ENCODE data around the gene TIMP3. TPM values are rescaled to one million over a fixed set of nuclear protein-coding genes. Genes with fewer than 3 reads are reported as not detected.

Gene TIMP3
- total RNA-seq, 1 donor from 2014 or later: 171 TPM

DNA sequence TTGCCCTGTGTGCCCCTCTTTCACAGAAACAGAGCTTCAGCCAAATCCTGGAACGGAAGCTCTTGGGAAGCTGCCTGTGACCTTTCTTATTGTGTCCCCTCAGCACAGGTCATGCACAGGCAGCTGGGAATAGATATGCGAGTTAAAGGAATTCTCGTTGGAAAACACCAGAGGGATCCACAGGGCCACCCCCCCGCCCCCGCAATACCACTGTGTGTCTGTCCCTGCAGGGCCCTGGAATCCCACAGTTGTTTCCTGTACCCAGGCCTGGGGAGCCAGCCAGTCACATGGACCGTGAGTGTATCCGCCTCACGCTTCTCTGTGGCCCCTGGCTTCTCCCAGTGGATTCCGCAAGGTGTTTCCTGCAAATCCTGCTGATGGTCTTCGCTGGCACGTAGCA lies 29.0 kb downstream of the TIMP3 start:
- DNase-seq: no peak

DNA sequence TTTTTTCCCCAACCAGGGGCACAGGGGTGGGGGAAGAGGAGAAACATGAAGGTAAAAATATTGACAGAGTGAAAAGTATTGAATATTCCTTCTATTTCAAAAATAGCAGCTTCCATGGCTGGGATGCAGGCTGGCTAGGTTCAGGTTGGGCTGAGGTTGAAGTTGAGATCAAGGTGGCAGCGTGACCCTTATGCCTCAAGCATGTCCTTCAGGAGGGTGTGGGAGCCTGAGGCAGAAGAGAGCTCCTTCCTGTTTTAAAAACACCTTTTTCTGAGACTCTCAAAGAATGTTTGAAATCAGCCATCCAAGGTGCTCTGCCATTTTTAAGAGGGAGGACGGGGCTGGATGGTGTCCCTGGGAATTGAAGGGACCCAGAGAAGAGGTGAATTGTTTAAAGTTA lies 29.5 kb downstream of the TIMP3 start:
- DNase-seq: no peak

- no peak for DNase-seq
Measured at GRCh38 chr22:32831584-32831983, 30.1 kb downstream of the TIMP3 start.

- peak; percentile 62 for DNase-seq
Measured at GRCh38 chr22:32832174-32832573, 30.7 kb downstream of the TIMP3 start.

DNA sequence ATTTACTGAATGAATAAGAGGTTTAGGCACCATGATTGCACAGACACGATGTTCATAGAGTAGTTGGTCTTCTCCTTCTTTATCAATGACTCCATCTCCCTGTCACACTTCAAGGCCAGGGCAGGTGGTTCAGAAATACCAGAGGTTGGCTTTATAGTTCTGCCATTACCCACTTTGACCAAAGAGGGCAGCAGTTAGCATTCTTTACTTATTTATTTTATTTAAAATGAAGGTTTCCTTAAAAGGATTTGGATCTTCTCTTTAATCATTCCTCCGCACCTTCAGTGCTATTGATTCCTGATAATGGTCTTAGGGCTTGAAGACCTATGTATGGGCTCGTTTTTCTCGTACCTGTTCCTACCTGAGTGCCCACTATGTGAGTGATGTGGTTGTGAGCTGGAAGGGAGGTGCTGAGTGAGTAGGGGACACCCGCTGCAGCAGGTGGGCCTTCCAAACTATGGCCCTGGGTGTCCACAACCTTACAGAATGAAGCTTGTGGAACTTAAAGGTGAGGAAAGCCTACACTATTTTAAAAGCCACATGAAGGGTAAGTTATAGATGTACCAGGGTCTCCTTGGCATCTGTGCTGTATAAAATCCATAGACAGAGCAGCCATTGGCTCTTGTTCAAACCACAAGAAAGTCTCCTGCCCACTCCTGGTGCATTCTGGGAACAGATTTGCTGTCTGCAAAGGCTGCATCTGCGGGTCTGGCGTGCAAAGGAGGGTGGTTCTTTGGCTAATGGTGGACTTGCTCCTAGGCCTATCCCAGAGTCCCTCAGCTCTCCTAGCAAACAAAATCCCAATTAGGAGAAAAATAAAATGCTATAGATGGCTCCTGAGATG lies 35.0 kb downstream of the TIMP3 start:
- no peak for DNase-seq

GRCh38 chr22:32837142-32837541 lies 35.6 kb downstream of the TIMP3 start:
- DNase-seq: no peak

GRCh38 chr22:32837803-32838202 lies 36.3 kb downstream of the TIMP3 start:
- no peak for DNase-seq

GRCh38 chr22:32839831-32840584 lies 38.5 kb downstream of the TIMP3 start:
- peak; percentile 85 for DNase-seq

DNA sequence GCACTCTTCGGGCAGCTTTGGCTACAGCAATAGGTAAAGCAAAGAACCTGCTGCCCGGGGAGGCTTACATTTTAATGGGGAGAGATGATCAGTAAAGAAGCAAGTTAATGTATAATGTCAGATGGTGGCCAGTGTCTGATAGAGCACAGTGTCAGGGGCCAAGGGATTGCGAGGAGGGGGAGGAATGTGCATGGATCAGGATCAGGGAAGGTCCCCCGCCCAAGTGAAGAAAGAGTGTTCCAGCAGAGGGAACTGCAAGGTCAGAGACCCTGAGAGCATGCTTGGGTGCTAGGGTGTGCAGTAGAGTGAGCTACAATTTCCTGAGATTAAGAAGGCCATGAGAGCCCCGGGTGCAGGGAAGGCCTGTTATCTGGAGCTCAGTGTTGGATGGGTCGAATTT lies 39.7 kb downstream of the TIMP3 start:
- DNase-seq: no peak

- DNase-seq: no peak
Measured at GRCh38 chr22:32842486-32842885, 41.0 kb downstream of the TIMP3 start.

GRCh38 chr22:32843300-32843699 lies 41.8 kb downstream of the TIMP3 start:
- DNase-seq: no peak

GRCh38 chr22:32844251-32844650 lies 42.7 kb downstream of the TIMP3 start:
- DNase-seq: no peak

- DNase-seq: peak; percentile 82
Measured at GRCh38 chr22:32846780-32847491, 45.4 kb downstream of the TIMP3 start.

GRCh38 chr22:32848226-32848625 lies 46.7 kb downstream of the TIMP3 start:
- DNase-seq: no peak

- DNase-seq: no peak
Measured at GRCh38 chr22:32849501-32849900, 48.0 kb downstream of the TIMP3 start.

DNA sequence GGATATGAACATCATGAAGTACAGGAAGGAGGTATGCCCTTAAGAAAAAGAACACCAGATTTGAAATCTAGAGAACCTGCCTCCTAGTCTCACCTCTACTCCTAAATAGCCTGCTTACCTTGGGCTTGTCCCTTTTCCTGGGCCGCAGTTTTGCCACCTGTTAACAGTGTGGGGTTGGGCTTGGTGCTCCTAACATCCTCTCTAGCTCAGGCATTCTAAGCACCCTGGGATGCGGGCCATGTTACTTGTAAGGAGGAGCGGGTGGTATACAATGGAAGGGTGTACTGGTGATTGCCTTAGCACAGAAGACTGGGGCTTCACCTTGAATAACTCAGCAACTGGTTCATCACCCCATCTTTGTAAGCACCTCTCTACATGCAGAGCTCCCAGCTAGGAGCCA lies 48.7 kb downstream of the TIMP3 start:
- DNase-seq: no peak

- DNase-seq: peak; percentile 46
Measured at GRCh38 chr22:32850591-32851517, 49.3 kb downstream of the TIMP3 start.

GRCh38 chr22:32852395-32853251 lies 51.1 kb downstream of the TIMP3 start:
- DNase-seq: peak; percentile 47

GRCh38 chr22:32853662-32854061 lies 52.2 kb downstream of the TIMP3 start:
- no peak for DNase-seq

DNA sequence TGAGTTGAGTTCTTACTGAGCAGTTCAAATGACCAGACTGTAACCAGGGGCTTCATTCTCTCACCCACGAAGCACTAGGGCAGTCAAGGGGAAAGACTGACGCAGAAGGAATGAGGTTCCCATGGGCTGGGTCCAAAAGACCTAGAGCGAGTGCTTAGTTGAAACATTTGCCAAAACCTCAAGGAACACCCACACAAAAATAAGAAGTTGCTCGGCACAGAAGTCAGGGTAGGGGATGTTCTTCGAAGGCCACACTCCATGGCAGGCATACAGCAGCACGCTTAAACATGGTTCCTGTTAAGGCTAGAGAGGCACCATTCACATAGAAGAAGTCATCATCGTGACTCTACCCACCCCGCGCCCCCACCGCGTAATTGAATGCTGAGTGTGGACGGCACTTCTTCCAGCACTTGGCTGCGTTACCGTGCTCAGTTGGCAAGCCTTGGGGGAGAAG lies 52.9 kb downstream of the TIMP3 start:
- no peak for DNase-seq

Measured in tongue (tissue), 2 donors.